HG03571 (cell line): Measurements from ENCODE around the gene TROAP.
"Not testable (repeated sequence)": the region's sequence is repeated elsewhere in the genome, so short reads cannot be mapped to it uniquely, and the experiment has no call there.

Source experiments
- ATAC-seq: cut with Tn5 transposase; IDR thresholded peaks from one replicate; pipeline ENCODE4 v1.9.1; 2021; ENCODE audit not compliant: unreplicated experiment

TROAP gene

DNA sequence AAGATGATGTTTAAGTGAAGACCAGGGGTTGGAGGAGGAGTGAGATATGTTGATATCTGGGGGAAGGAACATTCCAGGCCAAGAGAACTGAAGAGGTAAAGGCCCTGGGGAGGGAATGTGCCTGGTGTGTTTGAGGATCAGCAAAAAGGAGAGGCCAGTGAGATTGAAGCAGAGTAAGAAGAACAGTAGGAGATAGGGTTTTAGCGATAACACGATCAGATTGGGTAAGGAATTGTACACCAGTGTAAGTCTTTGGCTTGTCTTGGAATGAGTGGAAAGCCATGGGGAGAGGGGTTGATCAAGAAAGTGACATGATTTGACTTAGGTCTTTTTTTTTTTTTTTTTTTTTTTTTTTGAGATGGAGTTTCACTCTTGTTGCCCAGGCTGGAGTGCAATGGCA lies 4.8 kb downstream of the TROAP start:
- no peak for ATAC-seq

DNA sequence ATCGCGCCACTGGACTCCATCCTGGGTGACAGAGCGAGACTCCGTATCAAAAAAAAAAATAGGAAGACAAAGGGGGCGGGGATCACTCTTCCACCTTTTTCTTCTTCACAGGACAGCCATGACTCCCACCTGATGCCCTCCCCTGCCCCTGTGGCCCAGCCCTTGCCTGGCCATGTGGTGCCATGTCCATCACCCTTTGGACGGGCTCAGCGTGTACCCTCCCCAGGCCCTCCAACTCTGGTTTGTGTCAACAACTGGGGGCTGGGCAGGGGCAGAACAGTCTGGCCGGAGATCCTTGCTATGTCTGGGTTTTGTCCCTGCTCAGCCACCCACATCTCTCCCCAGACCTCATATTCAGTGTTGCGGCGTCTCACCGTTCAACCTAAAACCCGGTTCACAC lies 5.8 kb downstream of the TROAP start:
- ATAC-seq: no peak

DNA sequence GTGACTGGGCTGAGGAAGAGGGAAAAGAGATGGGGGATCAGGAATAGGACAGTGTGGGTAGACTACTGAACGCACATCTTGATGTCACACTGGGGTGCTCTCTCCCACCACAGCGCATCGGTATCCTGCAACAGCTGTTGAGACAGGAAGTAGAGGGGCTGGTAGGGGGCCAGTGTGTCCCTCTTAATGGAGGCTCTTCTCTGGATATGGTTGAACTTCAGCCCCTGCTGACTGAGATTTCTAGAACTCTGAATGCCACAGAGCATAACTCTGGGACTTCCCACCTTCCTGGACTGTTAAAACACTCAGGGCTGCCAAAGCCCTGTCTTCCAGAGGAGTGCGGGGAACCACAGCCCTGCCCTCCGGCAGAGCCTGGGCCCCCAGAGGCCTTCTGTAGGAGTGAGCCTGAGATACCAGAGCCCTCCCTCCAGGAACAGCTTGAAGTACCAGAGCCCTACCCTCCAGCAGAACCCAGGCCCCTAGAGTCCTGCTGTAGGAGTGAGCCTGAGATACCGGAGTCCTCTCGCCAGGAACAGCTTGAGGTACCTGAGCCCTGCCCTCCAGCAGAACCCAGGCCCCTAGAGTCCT lies 7.1 kb downstream of the TROAP start:
- no peak for ATAC-seq

DNA sequence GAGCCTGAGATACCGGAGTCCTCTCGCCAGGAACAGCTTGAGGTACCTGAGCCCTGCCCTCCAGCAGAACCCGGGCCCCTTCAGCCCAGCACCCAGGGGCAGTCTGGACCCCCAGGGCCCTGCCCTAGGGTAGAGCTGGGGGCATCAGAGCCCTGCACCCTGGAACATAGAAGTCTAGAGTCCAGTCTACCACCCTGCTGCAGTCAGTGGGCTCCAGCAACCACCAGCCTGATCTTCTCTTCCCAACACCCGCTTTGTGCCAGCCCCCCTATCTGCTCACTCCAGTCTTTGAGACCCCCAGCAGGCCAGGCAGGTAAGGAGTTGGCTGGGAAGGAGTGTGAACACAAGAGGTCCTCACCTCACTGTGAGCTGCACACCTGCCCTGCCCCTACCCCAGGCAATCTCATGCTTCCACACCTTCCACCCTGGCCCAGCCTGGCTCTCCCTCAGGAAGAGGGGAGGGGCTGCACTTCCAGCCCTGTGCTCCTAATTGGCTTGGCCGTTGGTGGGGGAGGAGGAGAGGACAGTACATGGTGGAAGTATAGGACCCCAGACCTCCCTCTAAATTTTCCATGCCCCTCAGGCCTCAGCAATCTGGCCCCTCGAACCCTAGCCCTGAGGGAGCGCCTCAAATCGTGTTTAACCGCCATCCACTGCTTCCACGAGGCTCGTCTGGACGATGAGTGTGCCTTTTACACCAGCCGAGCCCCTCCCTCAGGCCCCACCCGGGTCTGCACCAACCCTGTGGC lies 7.8 kb downstream of the TROAP start:
- ATAC-seq: no peak

DNA sequence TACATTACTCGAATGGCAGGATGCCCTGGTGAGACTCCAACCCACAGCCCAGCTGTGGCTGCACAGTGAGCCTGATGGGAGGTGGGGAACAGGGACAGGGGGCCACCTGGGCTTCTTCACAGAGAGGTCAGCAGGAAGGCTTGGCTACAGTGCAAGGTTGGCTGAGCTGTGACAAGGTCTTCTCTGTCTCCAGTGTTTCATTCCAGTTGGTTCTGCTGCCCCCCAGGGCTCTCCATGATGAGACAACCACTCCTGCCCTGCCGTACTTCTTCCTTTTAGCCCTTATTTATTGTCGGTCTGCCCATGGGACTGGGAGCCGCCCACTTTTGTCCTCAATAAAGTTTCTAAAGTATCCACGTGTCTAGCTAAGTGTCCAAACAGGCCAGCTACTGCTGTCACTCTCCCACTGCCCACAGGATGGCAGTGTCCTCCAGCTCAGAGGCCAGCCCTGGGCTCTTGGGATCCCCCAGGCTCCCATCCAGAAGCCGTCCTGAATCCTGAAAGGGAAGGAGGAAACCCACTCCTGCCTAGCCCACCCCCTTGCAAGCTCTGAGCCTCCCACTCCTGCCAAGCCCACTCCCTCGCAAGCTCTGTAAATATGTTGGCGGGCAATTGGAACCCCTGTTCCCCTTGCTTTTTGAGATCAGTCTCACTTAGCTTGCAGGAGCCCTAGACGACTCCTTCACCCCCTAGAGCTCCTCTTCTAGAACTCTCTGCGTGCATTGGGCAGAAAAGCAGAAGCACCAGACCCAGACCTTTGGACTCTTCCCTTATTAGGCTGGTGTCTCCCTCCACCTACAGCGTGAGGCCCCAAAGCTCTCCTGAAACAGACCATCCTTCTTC lies 8.5 kb downstream of the TROAP start:
- ATAC-seq: no peak

DNA sequence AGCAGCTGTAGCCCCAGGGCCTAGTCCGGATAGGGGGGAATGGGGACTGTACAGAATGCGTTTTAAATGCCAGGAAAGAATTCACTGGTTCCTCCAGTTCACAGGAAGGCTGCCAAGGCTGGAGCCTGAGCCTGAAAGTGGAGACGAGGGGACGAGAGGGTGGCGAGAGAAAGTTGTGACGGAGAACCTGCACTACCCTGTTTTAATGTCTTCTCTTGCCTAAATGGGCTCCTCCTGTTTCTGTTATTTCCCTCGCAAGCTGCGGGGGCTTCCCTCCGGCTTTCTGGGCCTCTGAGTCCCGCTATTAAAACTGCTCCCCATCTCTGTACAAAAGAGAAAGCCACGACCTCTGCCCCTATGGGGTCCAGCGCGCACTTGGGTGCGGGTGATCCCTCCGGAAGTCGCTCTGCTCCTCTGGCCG lies 9.4 kb downstream of the TROAP start:
- ATAC-seq: no peak

DNA sequence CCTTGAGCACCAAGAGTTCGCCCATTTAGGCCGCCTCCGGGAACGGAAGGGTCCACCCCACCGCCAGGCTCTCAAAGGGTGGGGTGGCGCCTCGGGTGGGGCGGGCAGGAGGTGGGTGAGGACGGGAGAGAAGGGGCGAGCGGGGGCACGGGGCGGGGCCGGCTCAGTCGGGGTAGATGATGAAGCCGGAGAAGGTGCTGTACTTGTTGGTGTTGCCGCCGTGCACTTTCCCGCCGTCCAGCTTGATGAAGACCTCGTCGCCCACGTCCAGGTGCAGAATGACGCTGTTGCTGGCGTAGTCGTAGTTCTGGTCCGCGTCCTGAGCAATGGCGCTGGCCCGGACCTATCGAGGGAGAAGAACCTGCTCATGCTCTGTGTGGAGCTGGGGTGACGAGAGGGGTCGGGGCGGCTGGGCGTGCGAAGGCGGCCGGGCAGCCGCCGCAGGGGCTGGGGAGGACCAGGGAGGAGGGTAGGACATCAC lies 9.9 kb downstream of the TROAP start:
- no peak for ATAC-seq

DNA sequence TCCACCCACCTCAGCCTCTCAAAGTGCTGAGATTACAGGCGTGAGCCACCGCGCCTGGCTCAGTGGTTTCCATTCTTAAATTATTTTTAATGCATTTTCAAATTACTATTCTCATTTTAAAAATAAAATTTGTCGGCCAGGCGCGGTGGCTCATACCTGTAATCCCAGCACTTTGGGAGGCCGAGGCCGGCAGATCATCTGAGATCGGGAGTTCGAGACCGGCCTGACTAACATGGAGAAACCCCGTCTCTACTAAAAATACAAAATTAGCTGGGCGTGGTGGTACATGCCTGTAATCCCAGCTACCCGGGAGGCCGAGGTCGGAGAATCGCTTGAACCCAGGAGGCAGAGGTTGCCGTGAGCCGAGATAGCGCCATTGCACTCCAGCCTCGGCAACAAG lies 10.7 kb downstream of the TROAP start:
- ATAC-seq: not testable (repeated sequence)

DNA sequence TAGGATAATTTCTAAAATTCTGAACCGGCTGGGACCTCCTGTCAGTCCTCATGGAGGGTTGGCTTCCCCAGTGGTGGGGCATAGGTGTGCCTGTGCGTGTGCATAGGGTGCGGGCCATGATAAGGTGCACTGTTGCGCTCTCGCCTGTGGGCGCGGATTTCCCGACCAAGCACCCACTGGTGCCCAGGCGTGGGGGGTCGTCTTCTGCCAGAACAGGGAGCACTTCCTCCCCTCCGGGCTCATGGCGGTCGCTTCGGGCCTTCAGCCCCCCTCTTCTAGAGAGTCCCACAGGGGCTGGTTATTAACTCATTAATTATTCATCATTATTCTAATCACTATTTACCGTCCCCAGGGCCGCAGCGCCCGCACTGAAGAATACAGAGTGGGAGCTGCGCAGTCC lies 11.2 kb downstream of the TROAP start:
- ATAC-seq: no peak

DNA sequence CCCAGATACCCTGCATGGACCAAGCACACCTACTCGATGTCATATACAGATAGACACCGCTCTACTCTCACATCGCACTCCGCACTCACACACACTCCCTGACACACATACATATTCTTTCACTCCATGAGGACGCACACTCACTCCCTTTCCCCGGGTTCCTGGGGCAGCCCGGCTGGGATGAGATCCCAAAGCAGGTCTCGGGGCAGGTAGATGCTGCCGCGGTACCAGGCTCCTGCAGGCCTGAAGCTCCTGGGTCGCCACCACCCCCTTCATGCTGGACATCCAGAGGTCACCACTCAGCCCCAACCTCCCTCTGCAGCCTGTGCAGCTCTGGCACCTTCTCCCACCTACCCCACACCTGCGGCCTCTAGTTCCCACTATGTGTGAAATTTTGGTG lies 11.6 kb downstream of the TROAP start:
- ATAC-seq: no peak

DNA sequence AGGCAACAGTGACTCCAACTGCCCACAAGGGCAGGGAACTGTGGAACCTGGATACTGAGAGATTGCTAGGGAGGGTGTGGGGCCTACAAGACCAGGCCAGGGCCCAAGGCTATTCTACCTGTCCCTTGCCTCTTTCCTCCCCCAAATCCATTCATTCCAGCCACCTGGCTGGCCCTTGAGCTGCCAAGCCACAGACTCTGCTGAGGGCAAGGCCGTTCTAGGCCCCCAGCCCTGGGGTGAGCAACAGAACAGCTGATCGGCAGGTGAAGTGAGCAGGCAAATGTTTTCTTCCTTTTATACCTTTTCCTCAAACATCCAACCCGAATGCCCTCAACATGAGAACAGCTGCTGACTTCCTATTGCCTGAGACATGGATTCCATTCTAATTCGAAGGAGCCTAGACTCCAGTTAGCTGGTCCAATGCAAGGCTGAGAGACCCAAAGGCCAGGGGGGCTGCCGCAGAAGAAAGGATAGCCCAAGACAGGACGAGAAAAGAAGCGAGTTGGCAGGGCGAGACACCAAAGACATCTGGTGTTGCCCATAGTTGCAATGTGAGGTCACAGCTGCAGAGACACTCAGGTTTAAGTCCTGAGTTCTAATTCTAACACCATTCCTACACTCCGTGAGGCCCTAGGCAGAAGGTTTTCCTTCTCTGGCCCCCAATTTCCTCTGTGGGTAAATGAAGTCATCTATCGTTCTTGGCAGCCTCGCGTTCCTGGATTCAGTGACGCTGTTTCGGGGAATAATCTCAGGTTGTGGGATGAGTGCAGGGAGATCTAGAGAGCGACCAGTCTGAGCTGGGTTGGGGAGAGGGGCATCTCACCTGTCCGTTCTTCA lies 12.3 kb downstream of the TROAP start:
- ATAC-seq: no peak

DNA sequence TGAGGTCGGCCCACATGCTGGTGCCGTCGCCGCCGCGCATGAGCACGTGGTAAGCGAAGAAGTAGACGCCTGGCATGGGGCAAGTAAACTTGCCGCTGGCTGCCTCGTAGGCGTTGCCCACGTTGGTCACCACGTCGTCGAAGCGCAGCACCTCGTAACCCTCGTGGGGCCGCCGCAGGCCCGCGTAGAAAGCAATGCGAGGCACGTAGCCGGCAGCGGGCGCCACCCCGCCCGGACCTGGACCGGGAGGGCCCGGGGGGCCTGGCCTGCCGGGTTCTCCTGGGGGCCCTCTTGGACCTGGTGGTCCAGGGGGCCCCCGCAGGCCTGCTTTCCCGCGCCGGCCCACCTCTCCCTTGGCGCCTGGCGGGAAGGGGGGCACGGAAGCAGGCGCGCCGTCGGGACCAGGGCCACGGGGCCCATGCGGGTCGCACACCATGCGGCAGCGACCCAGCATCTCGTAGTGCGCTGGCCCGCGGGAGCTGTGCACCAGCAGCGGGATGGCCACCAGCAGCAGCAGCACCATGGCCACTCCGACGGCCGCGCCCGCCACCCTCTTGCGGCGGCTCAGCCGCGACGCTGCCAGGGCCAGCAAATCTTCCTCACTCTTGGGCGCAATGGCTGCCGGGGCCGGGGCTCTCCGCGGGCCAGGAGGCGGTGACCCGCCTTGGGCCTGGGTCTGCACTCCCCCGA lies 13.0 kb downstream of the TROAP start:
- ATAC-seq: no peak

DNA sequence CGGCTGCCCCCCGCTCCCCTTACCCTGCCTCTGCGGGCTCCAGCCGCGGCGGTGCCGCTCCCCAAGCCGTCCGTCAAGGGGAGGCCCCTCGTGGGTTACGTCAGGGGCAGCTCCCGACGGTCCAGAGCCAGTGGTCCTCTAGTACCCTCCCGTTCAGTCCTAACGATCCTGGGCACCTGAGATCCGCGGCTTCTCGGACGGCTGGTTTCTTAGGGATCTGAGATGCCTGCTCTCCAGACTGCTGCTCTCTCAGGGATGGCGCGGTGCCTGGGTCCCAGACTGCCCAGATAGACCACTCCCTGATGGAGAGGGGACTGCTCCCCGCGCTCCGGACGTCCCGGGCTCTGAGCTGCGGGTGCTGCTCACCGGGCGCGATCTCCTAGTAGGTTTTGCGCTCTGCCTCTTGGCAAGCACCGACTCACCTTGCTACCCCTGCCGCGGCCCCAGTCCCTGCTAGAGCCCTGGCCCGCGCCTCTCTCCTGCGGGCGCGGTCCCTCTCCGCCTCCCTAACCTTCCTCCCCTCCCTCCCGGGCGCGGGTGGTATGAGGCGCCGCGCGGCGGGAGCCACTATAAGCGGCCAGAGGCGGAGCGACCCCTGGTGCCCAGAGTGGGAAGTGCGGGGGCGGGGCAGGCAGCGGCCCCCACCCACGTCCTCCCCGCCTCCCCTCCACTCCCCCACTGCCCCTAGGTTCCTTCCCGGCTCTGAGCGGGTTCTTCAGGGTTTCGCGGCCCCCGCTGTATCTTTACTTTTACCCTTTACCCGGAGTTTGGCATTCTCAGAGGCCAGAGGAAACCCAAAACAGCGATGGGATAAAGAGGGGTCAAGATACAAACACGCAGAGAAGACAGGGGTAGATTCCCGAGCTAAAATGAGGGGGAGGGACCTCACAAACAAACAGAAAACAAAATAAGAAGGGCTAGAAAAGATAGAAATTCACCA lies 13.9 kb downstream of the TROAP start, which contains the start of gene C1QL4:
Gene C1QL4, minus strand, starts transcription at position 544 of the 940 bp plus-strand sequence. CDS start 711 bp downstream, outside the sequence.
- no peak for ATAC-seq

DNA sequence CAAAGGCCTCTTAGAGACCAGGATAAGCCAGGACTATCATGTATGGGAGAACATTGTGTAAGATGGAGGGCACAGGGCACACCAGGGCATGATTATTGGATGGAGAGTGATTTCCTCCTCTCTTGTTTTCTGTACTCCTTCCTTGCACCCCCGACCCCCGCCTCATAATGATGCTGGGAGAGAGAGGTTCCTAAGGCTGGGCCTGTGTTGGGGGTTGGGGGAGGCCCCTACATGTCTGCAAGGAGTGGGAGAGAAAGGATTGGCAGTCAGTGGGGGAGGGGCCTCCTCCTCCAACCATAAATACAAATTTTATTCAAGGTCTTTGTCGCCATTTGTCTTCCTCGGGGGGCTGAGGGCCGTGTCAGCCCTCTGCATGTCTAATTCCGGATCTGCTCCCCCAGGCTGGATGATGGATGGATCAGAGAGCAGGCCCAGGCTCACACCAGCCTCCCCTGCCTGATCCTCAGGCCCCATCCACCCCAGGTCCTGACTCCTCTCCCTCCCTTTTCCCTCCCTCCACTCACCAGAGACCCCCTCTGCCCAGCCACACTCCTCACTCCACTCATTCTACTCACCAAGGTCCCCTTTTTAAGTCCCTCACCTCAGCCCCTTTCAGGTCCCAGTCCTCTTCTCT lies 15.9 kb downstream of the TROAP start:
- ATAC-seq: no peak

DNA sequence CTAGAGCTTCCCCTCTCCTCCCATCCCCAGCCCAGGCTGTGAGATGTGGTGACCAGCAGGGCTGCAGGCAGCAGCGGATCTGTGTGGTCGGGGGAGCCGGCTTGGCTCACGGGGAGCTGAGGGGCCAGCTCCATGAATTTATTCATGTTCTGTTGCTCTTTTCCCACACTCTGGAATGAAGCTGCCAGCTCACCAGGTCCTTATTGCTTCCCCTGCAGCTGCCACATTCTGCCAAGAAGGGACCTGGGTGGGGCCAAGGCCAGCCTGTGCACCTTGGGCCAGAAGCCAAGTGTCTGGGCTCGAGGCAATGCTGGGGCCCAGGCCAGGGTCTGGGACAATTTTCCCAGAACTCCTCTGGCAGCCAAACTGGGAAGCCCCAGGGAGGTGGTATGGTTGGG lies 16.4 kb downstream of the TROAP start:
- no peak for ATAC-seq

DNA sequence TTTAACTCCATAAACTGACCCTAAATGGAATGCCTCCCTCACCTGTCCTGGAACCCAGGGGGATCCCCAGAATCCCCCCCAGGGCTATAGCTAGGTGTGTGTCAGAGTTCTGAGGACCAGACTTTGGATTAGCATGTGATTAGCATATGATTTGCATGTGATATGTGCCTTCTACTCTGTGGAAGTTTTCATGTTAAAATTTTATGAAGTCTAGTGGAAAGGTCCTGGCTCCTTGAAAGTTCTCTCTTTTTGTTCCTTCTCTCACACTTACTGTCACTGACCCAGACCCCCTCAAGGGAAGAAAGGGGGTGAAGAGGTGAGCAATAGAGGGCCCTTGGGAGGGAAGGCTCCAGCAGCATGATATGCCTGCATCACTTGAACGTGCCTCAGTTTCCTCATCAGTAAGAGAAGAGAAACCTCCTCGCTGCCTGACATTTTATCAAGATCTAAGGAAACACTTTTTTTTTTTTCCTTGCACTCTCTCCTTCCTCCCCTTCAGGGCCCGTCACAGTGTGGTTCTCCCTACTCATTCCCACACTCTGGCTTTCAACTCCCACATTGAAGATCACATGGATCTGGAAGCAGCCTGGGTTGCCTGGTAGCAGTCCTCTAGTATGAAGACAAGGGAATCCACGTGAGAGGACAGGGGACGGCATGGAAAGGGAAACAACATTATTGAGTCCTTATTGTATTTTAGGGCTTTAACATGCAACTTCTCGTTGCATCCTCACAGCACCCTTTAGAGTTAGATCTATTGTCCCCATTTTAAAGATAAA lies 17.2 kb downstream of the TROAP start:
- ATAC-seq: no peak

DNA sequence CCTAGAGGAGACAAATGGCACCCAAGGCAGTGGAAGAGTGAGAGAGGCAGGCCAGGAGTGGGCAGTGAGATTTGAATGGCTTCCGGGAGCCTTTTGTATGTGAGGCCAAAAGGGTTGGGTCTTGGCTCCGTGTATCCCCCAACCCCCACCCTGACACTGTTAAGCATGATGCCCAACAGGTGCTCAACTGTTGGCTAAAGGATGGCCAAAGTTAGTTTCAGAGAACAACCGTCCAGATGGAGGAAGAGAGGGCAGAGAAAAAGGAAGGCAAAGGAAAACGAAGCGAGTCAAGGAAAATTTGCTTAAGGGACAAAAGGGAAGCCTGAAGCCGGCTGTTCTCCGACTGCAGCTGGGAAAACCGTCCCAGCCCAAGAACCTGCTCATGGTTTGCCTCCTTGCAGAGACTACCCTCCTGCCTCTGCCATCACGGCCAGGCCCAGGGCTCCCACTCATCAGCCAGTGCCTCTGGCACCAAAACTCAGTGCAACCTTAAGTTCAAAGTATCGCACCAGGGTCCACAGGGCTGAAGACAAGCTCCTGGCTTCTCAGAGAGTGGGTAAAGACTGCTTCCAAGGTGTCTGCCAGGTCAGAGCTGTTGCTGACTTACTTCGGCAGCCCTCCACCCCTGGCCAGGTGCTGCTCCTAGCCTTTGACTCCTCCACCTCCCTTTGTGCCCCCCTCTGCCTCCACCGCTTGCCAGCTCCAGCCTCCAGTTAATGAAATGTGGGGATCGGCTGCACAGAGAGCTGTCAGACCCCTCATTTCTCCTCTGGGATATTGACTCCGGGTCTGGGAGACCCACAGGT lies 18.1 kb downstream of the TROAP start:
- ATAC-seq: no peak
